OCI-LY3 (cell line): ENCODE measurements around the gene GREM2.

Experiments used
- CTCF ChIP-seq: fragments of 200-600, 300-600 bp; sonication (generic); IDR thresholded peaks from 2 replicates; pipeline ENCODE4 v1.5.1; 2014; ENCODE audit warnings: antibody characterized with exemption, low read length, low read depth
- EZH2phosphoT487 ChIP-seq: fragments of 200-600 bp; shearing (Covaris generic); IDR thresholded peaks from 2 replicates; pipeline ENCODE4 v1.6.1; 2018; ENCODE audit warnings: antibody characterized with exemption, mixed run types, low read depth

DNA sequence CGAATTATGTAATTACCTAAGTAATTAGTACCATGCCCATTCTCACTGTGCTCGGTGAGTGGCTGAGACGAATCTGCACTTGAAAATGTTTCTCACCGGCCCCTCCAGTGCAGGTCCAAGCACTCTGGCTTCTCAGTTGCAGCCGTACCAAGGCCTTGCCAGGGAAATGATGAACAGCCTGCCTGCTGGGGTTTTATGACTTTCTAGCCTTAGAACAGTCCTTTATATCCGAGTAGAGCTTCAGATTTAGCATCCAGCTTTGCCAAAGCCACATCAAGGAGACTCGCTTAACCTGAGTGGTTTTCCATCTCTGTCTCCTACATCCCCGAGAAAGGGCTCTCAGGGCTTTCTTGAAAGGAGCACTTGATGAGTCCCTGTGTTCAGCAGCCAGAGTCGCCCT is 83.4 kb downstream of the GREM2 start:
- no peak for TF ChIP-seq CTCF
- TF ChIP-seq EZH2phosphoT487, result no peak
